ENCODE data around the gene CCSER1. TPM values are rescaled to one million over a fixed set of nuclear protein-coding genes. Genes with fewer than 3 reads are reported as not detected.

The CCSER1 gene
- total RNA-seq, 1 donor: under 0.01 TPM

DNA sequence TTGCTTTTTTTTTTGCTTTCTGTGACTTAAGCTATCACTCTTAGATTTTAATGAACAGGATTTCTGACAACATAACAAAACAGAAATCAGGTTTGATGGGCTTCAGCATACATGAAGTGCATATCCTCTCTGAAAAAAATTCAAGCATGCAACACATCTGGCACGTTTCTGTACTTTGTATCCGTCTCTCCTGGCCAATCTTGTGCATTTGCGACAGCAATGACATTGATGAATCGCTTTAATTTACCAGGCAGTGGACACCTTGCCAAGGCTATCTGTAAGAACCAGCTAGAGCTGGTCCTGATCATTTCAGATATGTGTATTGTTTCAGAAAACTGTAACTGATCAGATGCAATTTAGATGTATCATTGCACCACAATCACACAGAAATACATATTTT is 93.3 kb downstream of the CCSER1 start:
- TF ChIP-seq, protein P1, sequence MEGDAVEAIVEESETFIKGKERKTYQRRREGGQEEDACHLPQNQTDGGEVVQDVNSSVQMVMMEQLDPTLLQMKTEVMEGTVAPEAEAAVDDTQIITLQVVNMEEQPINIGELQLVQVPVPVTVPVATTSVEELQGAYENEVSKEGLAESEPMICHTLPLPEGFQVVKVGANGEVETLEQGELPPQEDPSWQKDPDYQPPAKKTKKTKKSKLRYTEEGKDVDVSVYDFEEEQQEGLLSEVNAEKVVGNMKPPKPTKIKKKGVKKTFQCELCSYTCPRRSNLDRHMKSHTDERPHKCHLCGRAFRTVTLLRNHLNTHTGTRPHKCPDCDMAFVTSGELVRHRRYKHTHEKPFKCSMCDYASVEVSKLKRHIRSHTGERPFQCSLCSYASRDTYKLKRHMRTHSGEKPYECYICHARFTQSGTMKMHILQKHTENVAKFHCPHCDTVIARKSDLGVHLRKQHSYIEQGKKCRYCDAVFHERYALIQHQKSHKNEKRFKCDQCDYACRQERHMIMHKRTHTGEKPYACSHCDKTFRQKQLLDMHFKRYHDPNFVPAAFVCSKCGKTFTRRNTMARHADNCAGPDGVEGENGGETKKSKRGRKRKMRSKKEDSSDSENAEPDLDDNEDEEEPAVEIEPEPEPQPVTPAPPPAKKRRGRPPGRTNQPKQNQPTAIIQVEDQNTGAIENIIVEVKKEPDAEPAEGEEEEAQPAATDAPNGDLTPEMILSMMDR (IDR thresholded peaks at IDR 0.05; ENCODE audit: insufficient read depth, low read length): no peak
- DNase-seq (ENCODE audit: low read depth): no peak
- no peak overlapping the region for H3K4me3 ChIP-seq (ENCODE audit: low read depth, low read length)

DNA sequence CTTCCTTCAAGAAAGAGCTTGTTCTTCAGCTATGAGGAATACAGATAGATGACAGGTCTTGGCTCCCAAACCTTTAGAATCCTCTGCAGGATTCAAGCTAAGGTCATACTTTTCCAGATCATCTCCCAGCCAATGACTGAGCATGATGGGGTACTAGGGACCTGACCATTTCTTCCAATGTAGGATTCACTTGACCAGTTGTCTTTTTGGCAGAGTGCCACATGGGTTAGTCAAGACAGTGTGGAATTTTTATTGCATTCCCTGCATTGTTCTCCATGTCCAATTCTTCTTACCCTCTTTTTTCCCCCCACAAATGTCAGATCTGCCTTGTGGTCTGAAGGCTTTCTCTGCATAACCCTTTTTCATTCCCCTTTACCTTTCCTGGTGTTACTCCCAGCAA is 99.5 kb downstream of the CCSER1 start:
- DNase-seq (ENCODE audit: low read depth): no peak
- TF ChIP-seq, protein P1 (IDR thresholded peaks at IDR 0.05; ENCODE audit: insufficient read depth, low read length): no peak
- H3K4me3 ChIP-seq (ENCODE audit: low read depth, low read length): no peak overlapping the region

GRCh38 chr4:90227177-90227576 is 100.0 kb downstream of the CCSER1 start:
- no peak for DNase-seq (ENCODE audit: low read depth)
- TF ChIP-seq, protein P1 (IDR thresholded peaks at IDR 0.05; ENCODE audit: insufficient read depth, low read length): no peak
- H3K4me3 ChIP-seq (ENCODE audit: low read depth, low read length): no peak overlapping the region

- no peak for DNase-seq (ENCODE audit: low read depth)
- TF ChIP-seq, protein P1 (IDR thresholded peaks at IDR 0.05; ENCODE audit: insufficient read depth, low read length): no peak
- H3K4me3 ChIP-seq (ENCODE audit: low read depth, low read length): no peak overlapping the region
Observed at GRCh38 chr4:90234916-90235547, 107.8 kb downstream of the CCSER1 start.

- no peak overlapping the region for H3K4me3 ChIP-seq (ENCODE audit: low read depth, low read length)
- no peak for DNase-seq (ENCODE audit: low read depth)
- TF ChIP-seq, protein P1 (IDR thresholded peaks at IDR 0.05; ENCODE audit: insufficient read depth, low read length): no peak
Observed at GRCh38 chr4:90237751-90238530, 110.7 kb downstream of the CCSER1 start.

DNA sequence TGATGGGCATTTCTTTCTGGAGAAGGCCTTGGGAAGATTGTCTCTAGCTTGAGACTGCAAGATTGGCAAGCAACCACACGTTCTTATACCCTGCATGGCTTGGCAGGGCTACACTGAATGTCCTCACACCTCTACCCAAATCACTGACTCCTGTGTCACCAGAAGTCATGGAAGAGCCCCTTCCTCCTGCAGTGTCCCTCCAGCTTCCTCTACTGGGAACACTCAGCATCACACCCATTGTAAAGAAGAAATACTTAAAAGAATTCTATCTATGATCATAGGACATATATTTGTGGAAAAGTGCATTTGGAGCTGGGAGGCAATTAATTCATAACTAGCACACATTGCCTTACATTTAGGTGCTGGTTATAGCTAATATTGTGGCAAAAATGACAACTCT is 113.1 kb downstream of the CCSER1 start:
- DNase-seq (ENCODE audit: low read depth): no peak
- no peak overlapping the region for H3K4me3 ChIP-seq (ENCODE audit: low read depth, low read length)
- TF ChIP-seq, protein P1 (IDR thresholded peaks at IDR 0.05; ENCODE audit: insufficient read depth, low read length): no peak

Data from fibroblast of the aortic adventitia (primary cell).